Astrocyte of the cerebellum (primary cell): ENCODE results near the gene SOAT2.

Experiments
- DNase-seq: peaks from one replicate; pipeline ENCODE4 v3.0.0-alpha.2; 2011; ENCODE audit warnings: low read depth
- H3K4me3 ChIP-seq: 2 replicates; pipeline ENCODE4 v1.5.1; 2011; ENCODE audit warnings: mild to moderate bottlenecking, low read depth, low read length, moderate library complexity
- in situ Hi-C: cut with HindIII; loops from 2 replicates; pipeline ENCODE4 v1.10.0; 2017; ENCODE audit warnings: low sequenced_read_pairs
- TF ChIP-seq, protein P1 (sequence below): IDR thresholded peaks from 2 replicates; pipeline ENCODE4 v1.5.1; 2012; ENCODE audit warnings: low read length, low read depth, moderate library complexity, mild to moderate bottlenecking; ENCODE audit errors: missing control alignments

Gene SOAT2

DNA sequence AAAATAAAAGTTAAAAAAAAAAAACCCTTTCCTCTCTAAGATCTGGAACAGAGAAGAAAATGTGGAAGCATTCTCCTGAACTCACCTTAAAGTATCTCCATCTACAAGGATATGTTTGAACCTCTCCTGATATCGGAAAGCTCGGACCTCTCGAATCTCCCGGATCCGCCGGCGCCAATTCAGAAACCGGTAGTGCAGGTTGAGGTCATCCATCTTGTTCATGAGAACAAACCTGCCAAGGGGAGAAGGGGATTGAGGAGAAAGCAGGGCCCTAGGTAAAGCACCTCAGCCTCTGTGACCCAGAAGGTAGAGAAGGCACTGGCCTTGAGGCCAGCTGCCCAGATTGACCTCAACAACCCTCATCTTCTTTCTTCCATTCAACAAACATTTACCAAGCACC lies 26.3 kb upstream of the SOAT2 start:
- in situ Hi-C loops = loop anchor here (5.0 to 10.0 kb wide), 2 partner anchors 55 to 118 kb away; no protein-coding TSS in a partner anchor
- H3K4me3 ChIP-seq = no peak overlapping the region

DNA sequence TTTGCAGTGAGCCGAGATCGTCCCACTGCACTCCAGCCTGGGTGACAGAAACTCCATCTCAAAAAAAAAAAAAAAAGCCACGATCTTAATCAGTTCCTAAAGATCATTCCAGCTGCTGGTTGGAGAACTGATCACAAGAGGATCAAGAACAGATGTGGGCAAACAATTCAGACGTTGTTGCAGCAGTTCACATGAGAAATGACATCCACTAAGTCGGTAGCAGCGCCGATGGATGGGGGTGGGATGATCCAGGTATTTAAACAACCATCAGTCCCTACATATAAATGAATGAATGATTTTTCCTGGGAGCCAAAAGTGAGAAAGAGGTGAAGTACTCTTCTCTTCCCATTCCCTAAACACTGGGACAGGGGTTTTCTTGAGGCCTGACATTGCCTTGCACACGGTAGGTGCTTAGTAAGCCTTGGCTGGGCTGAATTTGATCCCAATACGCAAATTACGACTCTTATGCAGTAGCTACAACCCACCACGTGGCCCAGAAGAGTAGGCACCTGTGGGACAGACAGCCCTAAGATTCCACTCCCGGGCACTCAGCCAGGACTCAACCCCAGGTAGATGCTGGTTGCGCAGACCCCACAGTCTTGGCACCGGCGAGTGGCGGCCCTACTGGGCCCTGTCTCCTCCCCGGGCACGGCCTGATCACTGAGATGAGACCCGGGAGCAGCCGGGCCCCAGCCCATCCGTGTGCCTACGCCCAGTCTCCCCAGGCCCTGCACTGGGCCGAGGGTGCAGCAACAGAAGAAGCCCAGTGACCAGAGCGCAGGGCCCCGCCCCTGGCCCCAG lies 24.7 kb upstream of the SOAT2 start:
- no peak for DNase-seq
- TF ChIP-seq, protein P1, sequence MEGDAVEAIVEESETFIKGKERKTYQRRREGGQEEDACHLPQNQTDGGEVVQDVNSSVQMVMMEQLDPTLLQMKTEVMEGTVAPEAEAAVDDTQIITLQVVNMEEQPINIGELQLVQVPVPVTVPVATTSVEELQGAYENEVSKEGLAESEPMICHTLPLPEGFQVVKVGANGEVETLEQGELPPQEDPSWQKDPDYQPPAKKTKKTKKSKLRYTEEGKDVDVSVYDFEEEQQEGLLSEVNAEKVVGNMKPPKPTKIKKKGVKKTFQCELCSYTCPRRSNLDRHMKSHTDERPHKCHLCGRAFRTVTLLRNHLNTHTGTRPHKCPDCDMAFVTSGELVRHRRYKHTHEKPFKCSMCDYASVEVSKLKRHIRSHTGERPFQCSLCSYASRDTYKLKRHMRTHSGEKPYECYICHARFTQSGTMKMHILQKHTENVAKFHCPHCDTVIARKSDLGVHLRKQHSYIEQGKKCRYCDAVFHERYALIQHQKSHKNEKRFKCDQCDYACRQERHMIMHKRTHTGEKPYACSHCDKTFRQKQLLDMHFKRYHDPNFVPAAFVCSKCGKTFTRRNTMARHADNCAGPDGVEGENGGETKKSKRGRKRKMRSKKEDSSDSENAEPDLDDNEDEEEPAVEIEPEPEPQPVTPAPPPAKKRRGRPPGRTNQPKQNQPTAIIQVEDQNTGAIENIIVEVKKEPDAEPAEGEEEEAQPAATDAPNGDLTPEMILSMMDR = no peak
- in situ Hi-C loops = loop anchor here (5.0 to 10.0 kb wide), 2 partner anchors 54 to 116 kb away; no protein-coding TSS in a partner anchor

More for the DNA sequence above, 26.3 kb upstream of the SOAT2 start:
- TF ChIP-seq, protein P1 = no peak
- no peak for DNase-seq

DNA sequence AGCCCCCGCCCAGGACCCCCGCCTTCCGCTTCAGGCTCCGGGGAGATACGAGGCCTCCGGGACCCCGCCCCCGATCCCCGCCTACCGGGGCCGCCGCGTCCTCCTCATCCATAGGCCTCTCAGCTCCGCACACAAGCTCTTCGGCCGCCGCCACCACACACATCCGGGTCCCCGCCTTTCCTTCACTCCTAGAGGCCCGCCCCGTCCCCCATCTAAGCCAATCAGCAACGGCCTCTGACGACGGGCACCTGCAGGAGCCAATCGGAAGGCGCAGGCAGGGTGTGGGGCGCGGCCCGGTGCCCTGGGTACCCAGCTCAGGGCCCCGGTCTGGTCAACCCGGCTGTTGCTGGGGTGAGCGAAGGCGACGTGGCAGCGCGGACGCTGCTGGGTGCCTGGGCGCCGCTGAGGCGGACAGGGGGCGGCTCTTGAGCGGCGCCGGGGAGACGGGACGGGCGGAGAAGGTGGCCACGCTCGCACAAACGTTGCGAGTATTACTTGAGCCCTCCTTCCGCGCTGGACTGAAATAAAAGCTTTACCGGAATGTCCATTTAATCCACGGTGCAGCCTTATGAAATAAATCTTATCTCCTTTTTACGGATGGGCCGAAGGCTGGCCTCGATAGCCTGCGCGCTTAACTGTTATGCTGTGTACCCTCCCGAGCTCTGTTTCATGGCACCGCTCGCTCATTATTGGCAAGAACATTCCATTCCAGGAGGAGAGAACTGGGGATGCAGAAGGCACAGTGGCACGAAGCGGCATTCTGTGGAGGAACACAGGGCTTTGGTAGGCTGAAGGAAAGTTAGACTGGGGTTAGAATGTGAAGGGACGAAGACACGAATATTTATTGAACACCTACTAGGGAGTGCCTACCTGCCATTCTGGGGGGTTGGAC lies 23.8 kb upstream of the SOAT2 start, which contains the start of gene SPRYD3:
TSS of gene SPRYD3 (minus strand) at position 165 of the 892 bp plus-strand sequence. CDS start at position 108, 57 bp downstream.
- in situ Hi-C loops = loop anchor here (5.0 to 10.0 kb wide), 2 partner anchors 53 to 115 kb away; no protein-coding TSS in a partner anchor
- H3K4me3 ChIP-seq = peak within 1 kb of the TSS; percentile 62
- TF ChIP-seq, protein P1 = no peak
- DNase-seq = peak; percentile 85

More for the DNA sequence above, 24.7 kb upstream of the SOAT2 start:
- peak overlapping the region; percentile 62 for H3K4me3 ChIP-seq

DNA sequence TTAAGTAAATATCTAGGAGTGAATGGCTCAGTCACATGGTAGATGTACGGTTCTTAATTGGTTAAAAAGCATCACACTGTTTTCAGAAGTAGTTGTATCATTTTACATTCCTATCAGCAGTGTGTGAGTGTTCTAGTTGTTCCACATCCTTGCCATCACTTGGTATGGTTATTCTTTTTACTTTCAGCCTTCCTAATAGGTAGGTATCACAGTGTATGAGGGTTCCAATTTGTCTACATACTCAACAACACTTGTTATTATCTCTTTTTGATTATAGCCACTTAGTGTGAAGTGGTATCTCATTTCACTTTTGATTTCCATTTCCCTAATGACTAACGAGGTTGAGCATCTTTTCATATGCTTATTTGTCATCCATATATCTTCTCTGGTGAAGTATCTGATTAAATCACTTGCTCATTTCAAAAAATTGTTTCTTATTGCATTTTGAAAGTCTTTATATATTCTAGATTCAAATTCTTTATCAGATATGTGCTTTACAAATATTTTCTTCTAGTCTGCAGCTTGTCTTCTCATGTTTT lies 20.6 kb upstream of the SOAT2 start:
- no peak for DNase-seq
- TF ChIP-seq, protein P1 = no peak
- no peak overlapping the region for H3K4me3 ChIP-seq
- in situ Hi-C loops = no loop called here

DNA sequence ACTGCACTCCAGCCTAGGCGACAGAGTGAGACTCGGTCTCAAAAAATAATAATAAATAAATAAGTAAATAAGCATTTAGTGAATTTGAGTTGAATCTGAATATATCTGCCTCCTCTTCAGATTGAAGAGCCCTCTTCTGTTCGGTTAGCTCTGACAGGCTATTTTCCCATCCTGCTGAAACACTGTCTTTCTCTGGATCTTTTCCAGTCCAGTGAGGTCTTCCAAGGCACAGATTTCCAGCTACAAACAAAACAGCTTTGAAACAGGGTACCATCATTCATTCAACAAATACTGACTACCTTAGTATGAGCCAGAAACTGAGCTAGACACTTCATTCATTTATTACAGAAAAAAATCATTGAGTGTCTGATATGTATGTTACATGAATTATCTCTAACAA lies 16.9 kb upstream of the SOAT2 start:
- TF ChIP-seq, protein P1 = no peak
- in situ Hi-C loops = loop anchor here (5.0 kb wide), 1 partner anchor 201 kb away; no protein-coding TSS in a partner anchor
- H3K4me3 ChIP-seq = no peak overlapping the region
- DNase-seq = no peak

DNA sequence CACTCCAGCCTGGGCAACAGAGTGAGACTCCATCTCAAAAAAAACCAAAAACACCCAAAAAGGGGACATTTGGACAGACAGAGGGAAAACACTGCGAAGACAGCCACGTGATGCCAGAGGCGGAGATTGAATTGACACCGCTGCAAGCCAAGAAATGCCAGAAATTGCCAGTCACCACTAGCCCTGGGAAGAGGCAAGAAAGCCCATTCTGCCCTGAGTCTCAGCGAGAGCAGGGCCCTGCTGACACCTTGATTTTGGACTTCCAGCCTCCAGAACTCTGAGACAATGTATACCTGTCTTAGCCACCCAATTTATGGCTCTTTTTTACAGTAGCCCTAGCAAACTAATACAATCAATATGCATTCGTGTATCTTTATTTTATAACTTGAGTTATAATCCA lies 13.2 kb upstream of the SOAT2 start:
- no peak overlapping the region for H3K4me3 ChIP-seq
- in situ Hi-C loops = no loop called here
- TF ChIP-seq, protein P1 = no peak
- no peak for DNase-seq
